MM.1S (cell line): ENCODE data around the gene NTSR1.
A peak's percentile ranks its signal among the peaks of the same experiment; 100 is the strongest.

Experiments
- DNase-seq: peaks from one replicate; pipeline ENCODE4 v3.0.0-alpha.2; 2015
- H2AFZ ChIP-seq: fragments of 300-600 bp; sonication (generic); 2 replicates; pipeline ENCODE4 v1.6.0; 2016; ENCODE audit warnings: antibody characterized with exemption, low read length
- H3F3A ChIP-seq: fragments of 300-600 bp; sonication (generic); 2 replicates; pipeline ENCODE4 v1.6.1; 2016; ENCODE audit warnings: mild to moderate bottlenecking, antibody characterized with exemption, low read length, moderate library complexity, mixed read lengths; ENCODE audit not compliant: insufficient read depth
- H3K27ac ChIP-seq: fragments of 300-600 bp; sonication (generic); 2 replicates; pipeline ENCODE4 v1.5.1; 2016; ENCODE audit warnings: mild to moderate bottlenecking, low read length
- H3K27me3 ChIP-seq: fragments of 300-600 bp; sonication (generic); replicated peaks from 2 replicates; pipeline ENCODE4 v1.6.0; 2016; ENCODE audit warnings: low read length; ENCODE audit not compliant: insufficient read depth
- H3K36me3 ChIP-seq: fragments of 300-600 bp; sonication (generic); replicated peaks from 2 replicates; pipeline ENCODE4 v1.6.1; 2016; ENCODE audit warnings: mild to moderate bottlenecking, low read length, mixed read lengths; ENCODE audit not compliant: insufficient read depth
- H3K4me1 ChIP-seq: fragments of 300-600 bp; sonication (generic); 2 replicates; pipeline ENCODE4 v1.6.1; 2016; ENCODE audit warnings: low read length, mixed read lengths
- H3K4me2 ChIP-seq: fragments of 300-600 bp; sonication (generic); 2 replicates; pipeline ENCODE4 v1.6.0; 2016; ENCODE audit warnings: low read depth, low read length
- H3K4me3 ChIP-seq: fragments of 300-600 bp; sonication (generic); 2 replicates; pipeline ENCODE4 v1.5.1; 2016; ENCODE audit warnings: low read length, mixed read lengths
- H3K79me2 ChIP-seq: fragments of 300-600 bp; sonication (generic); 2 replicates; pipeline ENCODE4 v1.6.1; 2016; ENCODE audit warnings: mixed run types, low read length, mixed read lengths
- H3K9ac ChIP-seq: fragments of 300-600 bp; sonication (generic); 2 replicates; pipeline ENCODE4 v1.6.1; 2016; ENCODE audit warnings: low read length, mixed read lengths
- H3K9me2 ChIP-seq: fragments of 300-600 bp; sonication (generic); replicated peaks from 2 replicates; pipeline ENCODE4 v1.6.1; 2016; ENCODE audit warnings: mild to moderate bottlenecking, low read length, mixed read lengths; ENCODE audit not compliant: insufficient read depth
- H3K9me3 ChIP-seq: fragments of 300-600 bp; sonication (generic); replicated peaks from 2 replicates; pipeline ENCODE4 v1.6.1; 2016; ENCODE audit warnings: mild to moderate bottlenecking, low read length, mixed read lengths; ENCODE audit not compliant: insufficient read depth
- H4K20me1 ChIP-seq: fragments of 300-600 bp; sonication (generic); 2 replicates; pipeline ENCODE4 v1.6.1; 2016; ENCODE audit warnings: mild to moderate bottlenecking, low read length, moderate library complexity, mixed read lengths; ENCODE audit not compliant: insufficient read depth
- CTCF ChIP-seq: fragments of 300-600 bp; sonication (generic); IDR thresholded peaks from 2 replicates; pipeline ENCODE4 v1.5.1; 2016; ENCODE audit warnings: antibody characterized with exemption, low read length, mixed read lengths
- EZH2 ChIP-seq: fragments of 300-600 bp; sonication (generic); optimal IDR thresholded peaks from 2 replicates; pipeline ENCODE3; 2017; ENCODE audit warnings: low read depth, mild to moderate bottlenecking, antibody characterized with exemption, low read length, mixed read lengths
- EZH2phosphoT487 ChIP-seq: fragments of 300-600 bp; sonication (generic); IDR thresholded peaks from 2 replicates; pipeline ENCODE4 v1.6.1; 2018; ENCODE audit warnings: antibody characterized with exemption, low read length

Gene NTSR1

GRCh38 chr20:62791301-62792181, 82.9 kb downstream of the NTSR1 start:
- H3K9ac ChIP-seq: no peak overlapping the region
- H3K79me2 ChIP-seq: no peaks in the 10 kb centered on the region
- H3K27me3 ChIP-seq: peaks cover 43% of the 10 kb centered on the region
- no peak overlapping the region for H3K27ac ChIP-seq
- no peak overlapping the region for H2AFZ ChIP-seq
- H3F3A ChIP-seq: peaks cover 18% of the 10 kb centered on the region
- H3K36me3 ChIP-seq: no peaks in the 10 kb centered on the region
- no peaks in the 10 kb centered on the region for H3K9me2 ChIP-seq
- peaks cover 6% of the 10 kb centered on the region for H3K4me1 ChIP-seq
- no peak overlapping the region for H3K4me2 ChIP-seq
- no peak overlapping the region for H3K4me3 ChIP-seq
- TF ChIP-seq CTCF (peak; percentile 97), EZH2phosphoT487 (no peak)
- peak; percentile 72 for DNase-seq
- no peaks in the 10 kb centered on the region for H3K9me3 ChIP-seq
- no peaks in the 10 kb centered on the region for H4K20me1 ChIP-seq

GRCh38 chr20:62792182-62792939, 83.7 kb downstream of the NTSR1 start:
- Histone ChIP-seq H2AFZ (no peak overlapping the region), H3K79me2 (peaks cover 5% of the 10 kb centered on the region), H3K4me1 (peaks cover 11% of the 10 kb centered on the region), H3K4me3 (no peak overlapping the region), H3F3A (peaks cover 18% of the 10 kb centered on the region), H3K36me3 (no peaks in the 10 kb centered on the region), H3K9ac (no peak overlapping the region), H3K9me3 (no peaks in the 10 kb centered on the region), H3K9me2 (no peaks in the 10 kb centered on the region), H3K27ac (no peak overlapping the region), H4K20me1 (no peaks in the 10 kb centered on the region), H3K27me3 (peaks cover 35% of the 10 kb centered on the region), H3K4me2 (no peak overlapping the region)
- no peak for TF ChIP-seq CTCF
- no peak for TF ChIP-seq EZH2phosphoT487
- TF ChIP-seq EZH2: no peak
- no peak for DNase-seq

GRCh38 chr20:62792940-62793756, 84.5 kb downstream of the NTSR1 start:
- Histone ChIP-seq H2AFZ (peak overlapping the region; percentile 71), H3F3A (peaks cover 18% of the 10 kb centered on the region), H3K27ac (peak overlapping the region; percentile 39; the same call in 1 of the 2 replicates), H3K4me1 (peaks cover 11% of the 10 kb centered on the region), H3K4me2 (peak overlapping the region; percentile 81), H4K20me1 (no peaks in the 10 kb centered on the region), H3K9me3 (no peaks in the 10 kb centered on the region), H3K9me2 (no peaks in the 10 kb centered on the region), H3K9ac (peak overlapping the region; percentile 50; the same call in 1 of the 2 replicates), H3K27me3 (peaks cover 27% of the 10 kb centered on the region), H3K79me2 (peaks cover 10% of the 10 kb centered on the region), H3K4me3 (peak overlapping the region; percentile 34; the same call in 1 of the 2 replicates), H3K36me3 (no peaks in the 10 kb centered on the region)
- DNase-seq: no peak
- no peak for TF ChIP-seq EZH2phosphoT487
- TF ChIP-seq CTCF: no peak
- no peak for TF ChIP-seq EZH2
